HepG2 (cell line): ENCODE results near the gene SEC11A. TPM values are rescaled to one million over a fixed set of nuclear protein-coding genes. Genes with fewer than 3 reads are reported as not detected.
A peak's percentile ranks its signal among the peaks of the same experiment; 100 is the strongest.

ENCODE experiments used
- ATAC-seq: fragments of 200-7000 bp; cut with Tn5 transposase; 3 replicates; pipeline ENCODE4 v1.9.1; 2020; ENCODE audit warnings: mild to moderate bottlenecking, moderate library complexity
- BruUV-seq: library from RNA; stranded (reverse); fragments of 400-500 nt; replicated peaks from 2 replicates; lab custom pipeline; 2021; lab: Mats Ljungman, UMichigan
- CTCF ChIA-PET: fragments of 300-600 bp; formaldehyde crosslinking; extraction: SDS; loops from one replicate; lab custom pipeline; 2021; ENCODE audit warnings: low total read pairs, inconsistent platforms, low intra/inter-chr PET ratio; lab: Yijun Ruan, JAX
- POLR2A ChIA-PET: fragments of 350-600 bp; sonication (Branson Sonifier 250); formaldehyde crosslinking; loops from one replicate; lab custom pipeline; 2020; ENCODE audit warnings: antibody characterized with exemption, inconsistent platforms; lab: Yijun Ruan, JAX
- DNase-seq: peaks from one replicate; pipeline ENCODE4 v3.0.0-alpha.2; 2015; ENCODE audit warnings: low spot score
- FAIRE-seq: peaks from 3 replicates; lab custom pipeline; 2011; peaks lifted over from hg19 to GRCh38; lab: Jason Lieb, UNC
- H2AFZ ChIP-seq: one replicate; pipeline ENCODE4 v1.6.1; 2011; ENCODE audit warnings: low read length, inconsistent platforms
- H3K27ac ChIP-seq: fragments of 300-600 bp; 3 replicates; pipeline ENCODE4 v1.8.0; 2011; ENCODE audit warnings: mixed run types, mild to moderate bottlenecking, mixed read lengths, low read length, inconsistent platforms; ENCODE audit not compliant: insufficient read depth; ENCODE audit errors: extremely low read length
- H3K27me3 ChIP-seq, 2 experiments: fragments of 200-600 bp in 1 of 2; 2 replicates in 1 of 2; 3 replicates in 1 of 2; pipeline versions ENCODE4 v1.6.0 to v1.8.0; 2011; ENCODE audit warnings: low read length in 2 of 2, mild to moderate bottlenecking in 2 of 2, moderate library complexity in 2 of 2, inconsistent platforms in 1 of 2; ENCODE audit not compliant: insufficient read depth in 2 of 2, control insufficient read depth in 1 of 2
- H3K36me3 ChIP-seq, 2 experiments: fragments of 200-600 bp in 1 of 2; replicated peaks in 1 of 2; 2 replicates in 1 of 2; 3 replicates in 1 of 2; pipeline versions ENCODE4 v1.5.1 to v1.8.0; 2011; ENCODE audit warnings: low read length in 2 of 2, inconsistent platforms in 1 of 2; ENCODE audit not compliant: insufficient read depth in 2 of 2, control insufficient read depth in 1 of 2
- H3K4me1 ChIP-seq: 2 replicates; pipeline ENCODE4 v1.5.1; 2012; ENCODE audit warnings: low read length, inconsistent platforms; ENCODE audit not compliant: insufficient read depth
- H3K4me2 ChIP-seq: 2 replicates; pipeline ENCODE4 v1.6.0; 2011; ENCODE audit warnings: low read depth, low read length, inconsistent platforms
- H3K4me3 ChIP-seq, 3 experiments: fragments of 200-600 bp in 1 of 3; sonication (generic), shearing (Covaris generic) in 1 of 3; replicated peaks in 1 of 3; 2 replicates each; pipeline ENCODE4 v1.5.1; 2011 to 2016; ENCODE audit warnings: low read length in 3 of 3, inconsistent platforms in 2 of 3, low read depth in 2 of 3, mild to moderate bottlenecking in 2 of 3, control low read depth in 1 of 3, mixed read lengths in 1 of 3; ENCODE audit not compliant: insufficient read depth in 1 of 3
- H3K79me2 ChIP-seq: one replicate; pipeline ENCODE4 v1.6.1; 2011; ENCODE audit warnings: low read length, inconsistent platforms; ENCODE audit not compliant: insufficient read depth
- H3K9ac ChIP-seq: 2 replicates; pipeline ENCODE4 v1.6.0; 2011; ENCODE audit warnings: mild to moderate bottlenecking, low read depth, low read length, inconsistent platforms; ENCODE audit not compliant: insufficient read depth
- H3K9me3 ChIP-seq: 2 replicates; pipeline ENCODE4 v1.5.1; 2012; ENCODE audit warnings: mild to moderate bottlenecking, low read length
- H4K20me1 ChIP-seq: 2 replicates; pipeline ENCODE4 v1.6.0; 2011; ENCODE audit warnings: inconsistent platforms, mild to moderate bottlenecking, low read length, moderate library complexity; ENCODE audit not compliant: insufficient read depth
- BCL6 ChIP-seq: IDR thresholded peaks from 2 replicates; pipeline ENCODE4 v1.6.1; 2016; ENCODE audit warnings: missing genetic modification reagents, missing compliant biosample characterization
- CBX2 ChIP-seq, 2 experiments: fragments of 200-600 bp in 1 of 2; sonication (generic); formaldehyde crosslinking in 1 of 2; IDR thresholded peaks; 2 replicates each; pipeline versions ENCODE4 v1.7.0 to v1.8.1; 2018 to 2022; ENCODE audit warnings: low read depth in 2 of 2, low read length in 1 of 2, mild to moderate bottlenecking in 1 of 2, missing genetic modification reagents in 1 of 2
- DRAP1 ChIP-seq: IDR thresholded peaks from 2 replicates; pipeline ENCODE4 v1.6.1; 2016; ENCODE audit warnings: missing genetic modification reagents, missing compliant biosample characterization
- FOXJ3 ChIP-seq: sonication (generic); formaldehyde crosslinking; IDR thresholded peaks from 2 replicates; pipeline ENCODE4 v1.4.0; 2020; ENCODE audit warnings: missing genetic modification reagents, mild to moderate bottlenecking, borderline replicate concordance
- KIAA2018 ChIP-seq: sonication (generic); formaldehyde crosslinking; IDR thresholded peaks from 2 replicates; pipeline ENCODE4 v1.5.0; 2020; ENCODE audit warnings: mild to moderate bottlenecking, missing genetic modification reagents, borderline replicate concordance
- MED13 ChIP-seq: sonication (generic); formaldehyde crosslinking; IDR thresholded peaks from 2 replicates; pipeline ENCODE4 v1.5.0; 2020; ENCODE audit warnings: missing genetic modification reagents
- RFX1 ChIP-seq: fragments of 450-650 bp; IDR thresholded peaks from 2 replicates; pipeline ENCODE4 v1.6.1; 2017
- SRSF4 ChIP-seq: fragments of 200-400 bp; formaldehyde crosslinking; IDR thresholded peaks from one replicate; pipeline ENCODE4 v1.6.1; 2018; ENCODE audit warnings: mild to moderate bottlenecking, low read depth, low read length, moderate library complexity; ENCODE audit not compliant: poor library complexity, severe bottlenecking
- TEAD3 ChIP-seq: optimal IDR thresholded peaks from 2 replicates; pipeline ENCODE3; 2016; ENCODE audit warnings: borderline replicate concordance
- ZBTB39 ChIP-seq: sonication (generic); formaldehyde crosslinking; IDR thresholded peaks from 2 replicates; pipeline ENCODE4 v1.5.0; 2020; ENCODE audit warnings: missing genetic modification reagents
- ZFYVE20 ChIP-seq: sonication (generic); formaldehyde crosslinking; IDR thresholded peaks from 2 replicates; pipeline ENCODE4 v1.8.0; 2023; ENCODE audit warnings: low read depth, mild to moderate bottlenecking, moderate library complexity, missing genetic modification reagents, borderline replicate concordance
- ZNF205 ChIP-seq: IDR thresholded peaks from 2 replicates; pipeline ENCODE4 v1.6.1; 2018; ENCODE audit warnings: missing biosample characterization, missing genetic modification reagents
- ZNF460 ChIP-seq: sonication (generic); formaldehyde crosslinking; IDR thresholded peaks from 2 replicates; pipeline ENCODE4 v1.5.1; 2020; ENCODE audit warnings: missing genetic modification reagents, mild to moderate bottlenecking, borderline replicate concordance
- ZNF713 ChIP-seq: sonication (generic); formaldehyde crosslinking; IDR thresholded peaks from 2 replicates; pipeline ENCODE4 v1.4.0; 2020; ENCODE audit warnings: mild to moderate bottlenecking, missing genetic modification reagents
- ZNF746 ChIP-seq: sonication (generic); formaldehyde crosslinking; IDR thresholded peaks from 2 replicates; pipeline ENCODE4 v1.8.0; 2022; ENCODE audit warnings: mild to moderate bottlenecking, missing genetic modification reagents
- WGBS: methylation state at CpG from one replicate; pipeline ENCODE4 v1.1.6; 2017; ENCODE audit warnings: low lambda C conversion rate; 5-methylcytosine and 5-hydroxymethylcytosine counted together
- in situ Hi-C: cut with HindIII; loops from 2 replicates; pipeline ENCODE4 v1.10.0; 2017; ENCODE audit warnings: low pct_unique_long_range_greater_than_20kb; ENCODE audit not compliant: extremely low pct_ligation_motif_present
- intact Hi-C: fragments of 100-400 bp; cut with micrococcal nuclease; formaldehyde crosslinking; loops from one replicate; pipeline ENCODE4 v1.10.0; 2022; ENCODE audit not compliant: unreplicated experiment
- polyA plus RNA-seq, 8 experiments: library from polyadenylated mRNA; depleted of rRNA in 3 of 8; stranded (reverse) in 7 of 8; unstranded in 1 of 8; fragments of >200 nt; fragmentation: Illumina TruSeq in 4 of 8; extraction: Trizol in 4 of 8; gene quantifications; 2 replicates each; pipeline versions ENCODE4 v1.2.1 to v1.2.3, GENCODE V29; 2011 to 2016; ENCODE audit warnings: low read depth in 4 of 8, missing spikeins in 1 of 8, mixed read lengths in 1 of 8; ENCODE audit not compliant: insufficient read depth in 1 of 8
- total RNA-seq, 5 experiments: library from RNA; depleted of rRNA; stranded (reverse); fragments of >200 nt; fragmentation: Illumina TruSeq; extraction: Trizol; gene quantifications; 2 replicates each; pipeline ENCODE4 v1.2.3, GENCODE V29; 2016; ENCODE audit warnings: low read depth in 1 of 5

SEC11A gene
- total and polyA plus RNA-seq, 2 of the 13 experiments (the other 11 are each of a cell fraction or from before 2014, with no cell fraction given): 141 to 230 TPM

- no peak for FAIRE-seq
- BruUV-seq: TSS peak; percentile 19
- no peak for TF ChIP-seq ZBTB39 (CRISPR knock-in tag)
- TF ChIP-seq ZNF746 (CRISPR knock-in tag): no peak
- TF ChIP-seq ZFYVE20 (CRISPR knock-in tag): no peak
- no peak for TF ChIP-seq SRSF4
- TF ChIP-seq ZNF205 (CRISPR knock-in tag): no peak
- TF ChIP-seq RFX1: no peak
- TF ChIP-seq DRAP1 (CRISPR knock-in tag): no peak
- TF ChIP-seq CBX2 (IDR thresholded peaks at IDR 0.05; ENCODE audit: low read depth, low read length): no peak
- TF ChIP-seq CBX2 (CRISPR knock-in tag; IDR thresholded peaks at IDR 0.05; ENCODE audit: low read depth): no peak
- no peak for TF ChIP-seq KIAA2018 (CRISPR knock-in tag)
- TF ChIP-seq TEAD3: no peak
- no peak for TF ChIP-seq ZNF713 (CRISPR knock-in tag)
- no peak for TF ChIP-seq ZNF460 (CRISPR knock-in tag)
- TF ChIP-seq BCL6 (CRISPR knock-in tag): no peak
- TF ChIP-seq MED13 (CRISPR knock-in tag): no peak
- TF ChIP-seq FOXJ3 (CRISPR knock-in tag): no peak
Observed at GRCh38 chr15:84690342-84690741, 25.6 kb downstream of the SEC11A start.

More at GRCh38 chr15:84690342-84690741, 25.6 kb downstream of the SEC11A start:
- H2AFZ ChIP-seq: no peak overlapping the region
- ATAC-seq (no peak), DNase-seq (no peak)
- ChIA-PET POLR2A (no interaction called here), CTCF (no interaction called here)
- intact Hi-C loops (loop anchor here (10.0 kb wide), 1 partner anchor 54 kb away; the partner anchor contains the start of gene ZNF592), in situ Hi-C loops (no loop called here)
- H3K27ac ChIP-seq: no peak overlapping the region
- no peaks in the 10 kb centered on the region for H3K9me3 ChIP-seq
- WGBS: 96% methylated on average over 8 of the region's 8 CpGs
- peaks cover 9 to 36% of the 10 kb centered on the region in 2 experiments for H3K36me3 ChIP-seq
- H3K4me3 ChIP-seq: no peak overlapping the region
- H3K4me2 ChIP-seq: no peak overlapping the region
- no peaks in the 10 kb centered on the region for H4K20me1 ChIP-seq
- peaks cover 33% of the 10 kb centered on the region for H3K79me2 ChIP-seq
- no peaks in the 10 kb centered on the region for H3K4me1 ChIP-seq
- no peak overlapping the region for H3K9ac ChIP-seq
- H3K27me3 ChIP-seq: no peaks in the 10 kb centered on the region
